ENCODE data around the gene RAD52. TPM values are rescaled to one million over a fixed set of nuclear protein-coding genes. Genes with fewer than 3 reads are reported as not detected.

The RAD52 gene
- total and polyA plus RNA-seq, 4 donors: 3.7 to 14.2 (median 6.7) TPM

DNA sequence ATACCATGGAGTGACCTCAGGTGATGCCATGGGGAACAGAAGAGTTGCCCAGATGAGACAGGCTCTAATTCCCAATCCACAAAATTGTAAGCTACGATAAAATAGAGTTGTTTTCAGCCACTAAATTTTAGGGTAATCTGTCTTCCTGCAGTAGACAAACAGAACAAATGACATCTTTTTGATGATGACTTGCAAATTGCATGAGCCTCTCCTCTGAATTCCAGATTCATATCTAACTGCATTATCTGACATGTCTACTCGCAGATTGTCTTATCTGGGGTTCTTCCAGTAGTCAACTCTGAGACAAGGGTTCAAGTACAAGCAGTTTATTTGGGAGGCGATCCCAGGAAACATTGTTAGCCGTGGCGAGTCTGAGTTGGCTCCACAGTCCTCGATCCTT, 27.1 kb upstream of the RAD52 start:
- Histone ChIP-seq H3K4me1 (ENCODE audit: control insufficient read depth in 4 of 4, insufficient read depth in 4 of 4, low read length in 3 of 4) (no peaks in the 10 kb centered on the region), H3K9me3 (ENCODE audit: control insufficient read depth in 4 of 4, low read length in 3 of 4) (no peaks in the 10 kb centered on the region), H3K27me3 (ENCODE audit: control insufficient read depth in 4 of 4, insufficient read depth in 4 of 4, low read length in 3 of 4) (no peaks in the 10 kb centered on the region), H3K4me3 (ENCODE audit: low read depth in 1 of 3, low read length in 3 of 3) (no peak overlapping the region), H3K9ac (ENCODE audit: low read depth in 1 of 2, low read length in 2 of 2) (no peak overlapping the region), H3K36me3 (ENCODE audit: control insufficient read depth in 4 of 4, insufficient read depth in 3 of 4, low read depth in 1 of 4, low read length in 3 of 4) (no peaks in the 10 kb centered on the region), H3K27ac (ENCODE audit: low read depth in 1 of 2, low read length in 2 of 2) (no peak overlapping the region)
- no peak for TF ChIP-seq FOXA1 (IDR thresholded peaks at IDR 0.05)
- TF ChIP-seq GABPA (IDR thresholded peaks at IDR 0.05 in 1 of 2, conservative IDR thresholded peaks at IDR 0.05 in 1 of 2): no peak
- TF ChIP-seq, protein P1, sequence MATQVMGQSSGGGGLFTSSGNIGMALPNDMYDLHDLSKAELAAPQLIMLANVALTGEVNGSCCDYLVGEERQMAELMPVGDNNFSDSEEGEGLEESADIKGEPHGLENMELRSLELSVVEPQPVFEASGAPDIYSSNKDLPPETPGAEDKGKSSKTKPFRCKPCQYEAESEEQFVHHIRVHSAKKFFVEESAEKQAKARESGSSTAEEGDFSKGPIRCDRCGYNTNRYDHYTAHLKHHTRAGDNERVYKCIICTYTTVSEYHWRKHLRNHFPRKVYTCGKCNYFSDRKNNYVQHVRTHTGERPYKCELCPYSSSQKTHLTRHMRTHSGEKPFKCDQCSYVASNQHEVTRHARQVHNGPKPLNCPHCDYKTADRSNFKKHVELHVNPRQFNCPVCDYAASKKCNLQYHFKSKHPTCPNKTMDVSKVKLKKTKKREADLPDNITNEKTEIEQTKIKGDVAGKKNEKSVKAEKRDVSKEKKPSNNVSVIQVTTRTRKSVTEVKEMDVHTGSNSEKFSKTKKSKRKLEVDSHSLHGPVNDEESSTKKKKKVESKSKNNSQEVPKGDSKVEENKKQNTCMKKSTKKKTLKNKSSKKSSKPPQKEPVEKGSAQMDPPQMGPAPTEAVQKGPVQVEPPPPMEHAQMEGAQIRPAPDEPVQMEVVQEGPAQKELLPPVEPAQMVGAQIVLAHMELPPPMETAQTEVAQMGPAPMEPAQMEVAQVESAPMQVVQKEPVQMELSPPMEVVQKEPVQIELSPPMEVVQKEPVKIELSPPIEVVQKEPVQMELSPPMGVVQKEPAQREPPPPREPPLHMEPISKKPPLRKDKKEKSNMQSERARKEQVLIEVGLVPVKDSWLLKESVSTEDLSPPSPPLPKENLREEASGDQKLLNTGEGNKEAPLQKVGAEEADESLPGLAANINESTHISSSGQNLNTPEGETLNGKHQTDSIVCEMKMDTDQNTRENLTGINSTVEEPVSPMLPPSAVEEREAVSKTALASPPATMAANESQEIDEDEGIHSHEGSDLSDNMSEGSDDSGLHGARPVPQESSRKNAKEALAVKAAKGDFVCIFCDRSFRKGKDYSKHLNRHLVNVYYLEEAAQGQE (IDR thresholded peaks at IDR 0.05): no peak
- TF ChIP-seq SP1 (IDR thresholded peaks at IDR 0.05): no peak
- no peak for TF ChIP-seq HNF4A (conservative IDR thresholded peaks at IDR 0.05)
- DNase-seq (ENCODE audit: low spot score): no peak
- WGBS: 81% methylated on average over 6 of the region's 6 CpGs

- 90% methylated on average over 4 of the region's 4 CpGs for WGBS
- Histone ChIP-seq H3K27ac (ENCODE audit: low read depth in 1 of 2, low read length in 2 of 2) (no peak overlapping the region), H3K4me3 (ENCODE audit: low read depth in 1 of 3, low read length in 3 of 3) (no peak overlapping the region), H3K9me3 (ENCODE audit: control insufficient read depth in 4 of 4, low read length in 3 of 4) (no peaks in the 10 kb centered on the region), H3K27me3 (ENCODE audit: control insufficient read depth in 4 of 4, insufficient read depth in 4 of 4, low read length in 3 of 4) (no peaks in the 10 kb centered on the region), H3K4me1 (ENCODE audit: control insufficient read depth in 4 of 4, insufficient read depth in 4 of 4, low read length in 3 of 4) (no peaks in the 10 kb centered on the region), H3K36me3 (ENCODE audit: control insufficient read depth in 4 of 4, insufficient read depth in 3 of 4, low read depth in 1 of 4, low read length in 3 of 4) (no peaks in the 10 kb centered on the region), H3K9ac (ENCODE audit: low read depth in 1 of 2, low read length in 2 of 2) (no peak overlapping the region)
- no peak for TF ChIP-seq RXRA (IDR thresholded peaks at IDR 0.05)
- TF ChIP-seq JUND (IDR thresholded peaks at IDR 0.05): no peak
- TF ChIP-seq HNF4A (conservative IDR thresholded peaks at IDR 0.05): no peak
- no peak for TF ChIP-seq RAD21 (IDR thresholded peaks at IDR 0.05)
- TF ChIP-seq SP1 (IDR thresholded peaks at IDR 0.05): no peak
- no peak for TF ChIP-seq HNF4G (IDR thresholded peaks at IDR 0.05)
- no peak for TF ChIP-seq EGR1 (IDR thresholded peaks at IDR 0.05; ENCODE audit: low read depth in 2 of 2)
- TF ChIP-seq FOXA1 (IDR thresholded peaks at IDR 0.05): no peak
- TF ChIP-seq, protein P1 (IDR thresholded peaks at IDR 0.05): no peak
- no peak for TF ChIP-seq FOXA2 (IDR thresholded peaks at IDR 0.05)
- TF ChIP-seq, protein P2, sequence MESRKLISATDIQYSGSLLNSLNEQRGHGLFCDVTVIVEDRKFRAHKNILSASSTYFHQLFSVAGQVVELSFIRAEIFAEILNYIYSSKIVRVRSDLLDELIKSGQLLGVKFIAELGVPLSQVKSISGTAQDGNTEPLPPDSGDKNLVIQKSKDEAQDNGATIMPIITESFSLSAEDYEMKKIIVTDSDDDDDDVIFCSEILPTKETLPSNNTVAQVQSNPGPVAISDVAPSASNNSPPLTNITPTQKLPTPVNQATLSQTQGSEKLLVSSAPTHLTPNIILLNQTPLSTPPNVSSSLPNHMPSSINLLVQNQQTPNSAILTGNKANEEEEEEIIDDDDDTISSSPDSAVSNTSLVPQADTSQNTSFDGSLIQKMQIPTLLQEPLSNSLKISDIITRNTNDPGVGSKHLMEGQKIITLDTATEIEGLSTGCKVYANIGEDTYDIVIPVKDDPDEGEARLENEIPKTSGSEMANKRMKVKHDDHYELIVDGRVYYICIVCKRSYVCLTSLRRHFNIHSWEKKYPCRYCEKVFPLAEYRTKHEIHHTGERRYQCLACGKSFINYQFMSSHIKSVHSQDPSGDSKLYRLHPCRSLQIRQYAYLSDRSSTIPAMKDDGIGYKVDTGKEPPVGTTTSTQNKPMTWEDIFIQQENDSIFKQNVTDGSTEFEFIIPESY (IDR thresholded peaks at IDR 0.05): no peak
- TF ChIP-seq YY1 (IDR thresholded peaks at IDR 0.05): no peak
- TF ChIP-seq MAX (IDR thresholded peaks at IDR 0.05): no peak
- no peak for TF ChIP-seq ATF3 (IDR thresholded peaks at IDR 0.05)
- TF ChIP-seq NR2F2 (IDR thresholded peaks at IDR 0.05): no peak
- TF ChIP-seq, protein P3, sequence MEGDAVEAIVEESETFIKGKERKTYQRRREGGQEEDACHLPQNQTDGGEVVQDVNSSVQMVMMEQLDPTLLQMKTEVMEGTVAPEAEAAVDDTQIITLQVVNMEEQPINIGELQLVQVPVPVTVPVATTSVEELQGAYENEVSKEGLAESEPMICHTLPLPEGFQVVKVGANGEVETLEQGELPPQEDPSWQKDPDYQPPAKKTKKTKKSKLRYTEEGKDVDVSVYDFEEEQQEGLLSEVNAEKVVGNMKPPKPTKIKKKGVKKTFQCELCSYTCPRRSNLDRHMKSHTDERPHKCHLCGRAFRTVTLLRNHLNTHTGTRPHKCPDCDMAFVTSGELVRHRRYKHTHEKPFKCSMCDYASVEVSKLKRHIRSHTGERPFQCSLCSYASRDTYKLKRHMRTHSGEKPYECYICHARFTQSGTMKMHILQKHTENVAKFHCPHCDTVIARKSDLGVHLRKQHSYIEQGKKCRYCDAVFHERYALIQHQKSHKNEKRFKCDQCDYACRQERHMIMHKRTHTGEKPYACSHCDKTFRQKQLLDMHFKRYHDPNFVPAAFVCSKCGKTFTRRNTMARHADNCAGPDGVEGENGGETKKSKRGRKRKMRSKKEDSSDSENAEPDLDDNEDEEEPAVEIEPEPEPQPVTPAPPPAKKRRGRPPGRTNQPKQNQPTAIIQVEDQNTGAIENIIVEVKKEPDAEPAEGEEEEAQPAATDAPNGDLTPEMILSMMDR (IDR thresholded peaks at IDR 0.05; ENCODE audit: low read depth, low read length, missing input control): no peak
- no peak for TF ChIP-seq TAF1 (conservative IDR thresholded peaks at IDR 0.05)
- no peak for TF ChIP-seq GABPA (IDR thresholded peaks at IDR 0.05 in 1 of 2, conservative IDR thresholded peaks at IDR 0.05 in 1 of 2)
- DNase-seq (ENCODE audit: low spot score): no peak
These were observed 24.9 kb upstream of the RAD52 start for GRCh38 chr12:974271-974862.

Data from liver (tissue), 9 donors.